GM23338 (cell line): ENCODE data around the gene AR. TPM values are rescaled to one million over a fixed set of nuclear protein-coding genes. Genes with fewer than 3 reads are reported as not detected.

Experiments
- ATAC-seq: fragments of 200-7000 bp; cut with Tn5 transposase; 3 replicates; pipeline ENCODE4 v1.9.1; 2020
- DNase-seq: peaks from one replicate; pipeline ENCODE4 v3.0.0-alpha.2; 2015; ENCODE audit warnings: low spot score
- H2AFZ ChIP-seq: fragments of 200-600 bp; sonication (generic); 2 replicates; pipeline ENCODE4 v1.8.0; 2016; ENCODE audit warnings: antibody characterized with exemption, mild to moderate bottlenecking, moderate library complexity
- H3F3A ChIP-seq: fragments of 200-600 bp; sonication (generic); replicated peaks from 2 replicates; pipeline ENCODE4 v1.8.0; 2017; ENCODE audit warnings: antibody characterized with exemption, mixed run types, low read depth
- H3K27ac ChIP-seq: fragments of 200-600 bp; sonication (generic); 2 replicates; pipeline ENCODE4 v1.6.1; 2016; ENCODE audit warnings: low read depth
- H3K27me3 ChIP-seq: fragments of 200-600 bp; sonication (generic); 2 replicates; pipeline ENCODE4 v1.8.0; 2016; ENCODE audit warnings: mild to moderate bottlenecking, mixed run types, moderate library complexity; ENCODE audit not compliant: insufficient read depth
- H3K36me3 ChIP-seq: fragments of 200-600 bp; sonication (generic); 2 replicates; pipeline ENCODE4 v1.8.0; 2016; ENCODE audit warnings: mild to moderate bottlenecking; ENCODE audit not compliant: insufficient read depth
- H3K4me1 ChIP-seq: fragments of 200-600 bp; sonication (generic); 2 replicates; pipeline ENCODE4 v1.8.0; 2016; ENCODE audit warnings: mild to moderate bottlenecking, moderate library complexity; ENCODE audit not compliant: insufficient read depth
- H3K4me2 ChIP-seq: fragments of 200-600 bp; sonication (generic); 2 replicates; pipeline ENCODE4 v1.7.1; 2017; ENCODE audit warnings: mixed run types
- H3K4me3 ChIP-seq: fragments of 200-600 bp; sonication (generic); 2 replicates; pipeline ENCODE4 v1.6.1; 2016; ENCODE audit warnings: mixed run types
- H3K79me2 ChIP-seq: fragments of 200-600 bp; sonication (generic); replicated peaks from 2 replicates; pipeline ENCODE4 v1.8.0; 2017; ENCODE audit warnings: mild to moderate bottlenecking; ENCODE audit not compliant: insufficient read depth
- H3K9me2 ChIP-seq: fragments of 200-600 bp; sonication (generic); 2 replicates; pipeline ENCODE4 v1.8.0; 2017; ENCODE audit not compliant: insufficient read depth
- H4K20me1 ChIP-seq: fragments of 200-600 bp; sonication (generic); replicated peaks from 2 replicates; pipeline ENCODE4 v1.8.0; 2017; ENCODE audit warnings: mild to moderate bottlenecking; ENCODE audit not compliant: insufficient read depth
- H3K27ac Mint-ChIP-seq: 2 replicates; pipeline ENCODE4 v1.8.0; 2020; ENCODE audit warnings: inconsistent platforms, mild to moderate bottlenecking, moderate library complexity, mixed read lengths
- H3K27me3 Mint-ChIP-seq: 3 replicates; pipeline ENCODE4 v1.8.0; 2022; ENCODE audit warnings: low read depth, mild to moderate bottlenecking, moderate library complexity, mixed read lengths, inconsistent platforms; ENCODE audit not compliant: insufficient read depth, poor library complexity
- H3K36me3 Mint-ChIP-seq: 3 replicates; pipeline ENCODE4 v1.8.0; 2021; ENCODE audit warnings: low read depth, mild to moderate bottlenecking, inconsistent platforms, moderate library complexity, mixed read lengths
- H3K4me1 Mint-ChIP-seq: 3 replicates; pipeline ENCODE4 v1.8.0; 2020; ENCODE audit warnings: mild to moderate bottlenecking, inconsistent platforms, mixed read lengths
- H3K4me3 Mint-ChIP-seq: 3 replicates; pipeline ENCODE4 v1.8.0; 2021; ENCODE audit warnings: moderate library complexity, mild to moderate bottlenecking, inconsistent platforms, mixed read lengths
- H3K9me3 Mint-ChIP-seq: 3 replicates; pipeline ENCODE4 v1.8.0; 2020; ENCODE audit warnings: moderate library complexity, mild to moderate bottlenecking, inconsistent platforms, mixed read lengths
- POLR2AphosphoS5 ChIP-seq: IDR thresholded peaks from 2 replicates; pipeline ENCODE4 v1.6.1; 2016; ENCODE audit warnings: antibody characterized with exemption, low read depth
- STAT1 ChIP-seq: IDR thresholded peaks from one replicate; pipeline ENCODE4 v1.6.1; 2016; ENCODE audit warnings: antibody characterized with exemption; ENCODE audit not compliant: unreplicated experiment
- ZNF114 ChIP-seq: fragments of 250-450 bp; sonication (Bioruptor Pico); IDR thresholded peaks from 2 replicates; pipeline ENCODE4 v1.5.0; 2020; ENCODE audit warnings: mild to moderate bottlenecking, moderate library complexity
- polyA plus RNA-seq: library from polyadenylated mRNA; unstranded; fragments of >200 nt; fragmentation: Nextera tagmentation; extraction: Ambion mirVana; gene quantifications from 2 replicates; pipeline ENCODE4 v1.2.1, GENCODE V29; 2016
- total RNA-seq: library from RNA; depleted of rRNA; stranded (reverse); fragments of >200 nt; shearing (Covaris generic); gene quantifications from 2 replicates; pipeline ENCODE4 v1.2.3, GENCODE V29; 2014
- TF ChIP-seq, protein P1 (sequence below): fragments of 250-450 bp; sonication (Bioruptor Pico); IDR thresholded peaks from 2 replicates; pipeline ENCODE4 v1.5.0; 2020; ENCODE audit warnings: mild to moderate bottlenecking, moderate library complexity
- TF ChIP-seq, protein P2 (sequence below): IDR thresholded peaks from one replicate; pipeline ENCODE4 v1.6.1; 2018; ENCODE audit warnings: antibody characterized with exemption; ENCODE audit not compliant: unreplicated experiment

AR gene
- total and polyA plus RNA-seq, 2 experiments from 2014 or later: 11.2 to 13.3 TPM

DNA sequence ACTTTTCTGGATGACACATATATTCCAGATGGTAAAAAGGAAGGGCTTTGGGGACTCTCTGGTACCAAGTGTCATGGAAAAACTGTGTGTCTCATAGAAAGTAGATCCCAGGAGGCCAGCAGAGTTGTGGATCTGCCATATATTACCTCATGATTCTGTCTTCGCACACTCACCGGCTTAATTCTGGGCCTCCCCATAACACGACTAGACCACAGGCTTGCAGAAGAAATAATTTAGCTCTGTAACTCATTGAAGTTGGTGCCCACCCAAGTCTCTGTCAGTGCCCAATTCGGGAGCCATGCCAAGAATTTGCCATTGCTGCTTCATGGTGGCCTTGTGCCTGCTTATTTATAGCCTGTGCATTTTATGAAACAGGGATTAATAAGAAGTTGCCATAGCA is 104.5 kb downstream of the AR start:
- Mint-ChIP-seq H3K27me3 (no peaks in the 10 kb centered on the region), H3K4me3 (no peak overlapping the region), H3K27ac (no peak overlapping the region), H3K36me3 (peaks cover 11% of the 10 kb centered on the region), H3K9me3 (no peaks in the 10 kb centered on the region), H3K4me1 (peaks cover 3% of the 10 kb centered on the region; the same call in 1 of the 3 replicates)
- H2AFZ ChIP-seq: no peak overlapping the region
- no peaks in the 10 kb centered on the region for H3K4me1 ChIP-seq
- H3K36me3 ChIP-seq: no peaks in the 10 kb centered on the region
- no peak overlapping the region for H3K4me2 ChIP-seq
- H3K79me2 ChIP-seq: no peaks in the 10 kb centered on the region
- DNase-seq: no peak
- H3K27ac ChIP-seq: no peak overlapping the region
- no peaks in the 10 kb centered on the region for H3K9me2 ChIP-seq
- H4K20me1 ChIP-seq: no peaks in the 10 kb centered on the region
- H3K27me3 ChIP-seq: no peaks in the 10 kb centered on the region
- TF ChIP-seq ZNF114 (CRISPR knock-in tag): no peak
- no peak for TF ChIP-seq POLR2AphosphoS5
- TF ChIP-seq, protein P1, sequence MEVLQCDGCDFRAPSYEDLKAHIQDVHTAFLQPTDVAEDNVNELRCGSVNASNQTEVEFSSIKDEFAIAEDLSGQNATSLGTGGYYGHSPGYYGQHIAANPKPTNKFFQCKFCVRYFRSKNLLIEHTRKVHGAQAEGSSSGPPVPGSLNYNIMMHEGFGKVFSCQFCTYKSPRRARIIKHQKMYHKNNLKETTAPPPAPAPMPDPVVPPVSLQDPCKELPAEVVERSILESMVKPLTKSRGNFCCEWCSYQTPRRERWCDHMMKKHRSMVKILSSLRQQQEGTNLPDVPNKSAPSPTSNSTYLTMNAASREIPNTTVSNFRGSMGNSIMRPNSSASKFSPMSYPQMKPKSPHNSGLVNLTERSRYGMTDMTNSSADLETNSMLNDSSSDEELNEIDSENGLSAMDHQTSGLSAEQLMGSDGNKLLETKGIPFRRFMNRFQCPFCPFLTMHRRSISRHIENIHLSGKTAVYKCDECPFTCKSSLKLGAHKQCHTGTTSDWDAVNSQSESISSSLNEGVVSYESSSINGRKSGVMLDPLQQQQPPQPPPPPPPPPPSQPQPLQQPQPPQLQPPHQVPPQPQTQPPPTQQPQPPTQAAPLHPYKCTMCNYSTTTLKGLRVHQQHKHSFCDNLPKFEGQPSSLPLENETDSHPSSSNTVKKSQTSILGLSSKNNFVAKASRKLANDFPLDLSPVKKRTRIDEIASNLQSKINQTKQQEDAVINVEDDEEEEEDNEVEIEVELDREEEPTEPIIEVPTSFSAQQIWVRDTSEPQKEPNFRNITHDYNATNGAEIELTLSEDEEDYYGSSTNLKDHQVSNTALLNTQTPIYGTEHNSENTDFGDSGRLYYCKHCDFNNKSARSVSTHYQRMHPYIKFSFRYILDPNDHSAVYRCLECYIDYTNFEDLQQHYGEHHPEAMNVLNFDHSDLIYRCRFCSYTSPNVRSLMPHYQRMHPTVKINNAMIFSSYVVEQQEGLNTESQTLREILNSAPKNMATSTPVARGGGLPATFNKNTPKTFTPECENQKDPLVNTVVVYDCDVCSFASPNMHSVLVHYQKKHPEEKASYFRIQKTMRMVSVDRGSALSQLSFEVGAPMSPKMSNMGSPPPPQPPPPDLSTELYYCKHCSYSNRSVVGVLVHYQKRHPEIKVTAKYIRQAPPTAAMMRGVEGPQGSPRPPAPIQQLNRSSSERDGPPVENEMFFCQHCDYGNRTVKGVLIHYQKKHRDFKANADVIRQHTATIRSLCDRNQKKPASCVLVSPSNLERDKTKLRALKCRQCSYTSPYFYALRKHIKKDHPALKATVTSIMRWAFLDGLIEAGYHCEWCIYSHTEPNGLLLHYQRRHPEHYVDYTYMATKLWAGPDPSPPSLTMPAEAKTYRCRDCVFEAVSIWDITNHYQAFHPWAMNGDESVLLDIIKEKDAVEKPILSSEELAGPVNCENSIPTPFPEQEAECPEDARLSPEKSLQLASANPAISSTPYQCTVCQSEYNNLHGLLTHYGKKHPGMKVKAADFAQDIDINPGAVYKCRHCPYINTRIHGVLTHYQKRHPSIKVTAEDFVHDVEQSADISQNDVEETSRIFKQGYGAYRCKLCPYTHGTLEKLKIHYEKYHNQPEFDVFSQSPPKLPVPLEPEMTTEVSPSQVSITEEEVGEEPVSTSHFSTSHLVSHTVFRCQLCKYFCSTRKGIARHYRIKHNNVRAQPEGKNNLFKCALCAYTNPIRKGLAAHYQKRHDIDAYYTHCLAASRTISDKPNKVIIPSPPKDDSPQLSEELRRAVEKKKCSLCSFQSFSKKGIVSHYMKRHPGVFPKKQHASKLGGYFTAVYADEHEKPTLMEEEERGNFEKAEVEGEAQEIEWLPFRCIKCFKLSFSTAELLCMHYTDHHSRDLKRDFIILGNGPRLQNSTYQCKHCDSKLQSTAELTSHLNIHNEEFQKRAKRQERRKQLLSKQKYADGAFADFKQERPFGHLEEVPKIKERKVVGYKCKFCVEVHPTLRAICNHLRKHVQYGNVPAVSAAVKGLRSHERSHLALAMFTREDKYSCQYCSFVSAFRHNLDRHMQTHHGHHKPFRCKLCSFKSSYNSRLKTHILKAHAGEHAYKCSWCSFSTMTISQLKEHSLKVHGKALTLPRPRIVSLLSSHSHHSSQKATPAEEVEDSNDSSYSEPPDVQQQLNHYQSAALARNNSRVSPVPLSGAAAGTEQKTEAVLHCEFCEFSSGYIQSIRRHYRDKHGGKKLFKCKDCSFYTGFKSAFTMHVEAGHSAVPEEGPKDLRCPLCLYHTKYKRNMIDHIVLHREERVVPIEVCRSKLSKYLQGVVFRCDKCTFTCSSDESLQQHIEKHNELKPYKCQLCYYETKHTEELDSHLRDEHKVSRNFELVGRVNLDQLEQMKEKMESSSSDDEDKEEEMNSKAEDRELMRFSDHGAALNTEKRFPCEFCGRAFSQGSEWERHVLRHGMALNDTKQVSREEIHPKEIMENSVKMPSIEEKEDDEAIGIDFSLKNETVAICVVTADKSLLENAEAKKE: no peak
- TF ChIP-seq STAT1: no peak
- TF ChIP-seq, protein P2, sequence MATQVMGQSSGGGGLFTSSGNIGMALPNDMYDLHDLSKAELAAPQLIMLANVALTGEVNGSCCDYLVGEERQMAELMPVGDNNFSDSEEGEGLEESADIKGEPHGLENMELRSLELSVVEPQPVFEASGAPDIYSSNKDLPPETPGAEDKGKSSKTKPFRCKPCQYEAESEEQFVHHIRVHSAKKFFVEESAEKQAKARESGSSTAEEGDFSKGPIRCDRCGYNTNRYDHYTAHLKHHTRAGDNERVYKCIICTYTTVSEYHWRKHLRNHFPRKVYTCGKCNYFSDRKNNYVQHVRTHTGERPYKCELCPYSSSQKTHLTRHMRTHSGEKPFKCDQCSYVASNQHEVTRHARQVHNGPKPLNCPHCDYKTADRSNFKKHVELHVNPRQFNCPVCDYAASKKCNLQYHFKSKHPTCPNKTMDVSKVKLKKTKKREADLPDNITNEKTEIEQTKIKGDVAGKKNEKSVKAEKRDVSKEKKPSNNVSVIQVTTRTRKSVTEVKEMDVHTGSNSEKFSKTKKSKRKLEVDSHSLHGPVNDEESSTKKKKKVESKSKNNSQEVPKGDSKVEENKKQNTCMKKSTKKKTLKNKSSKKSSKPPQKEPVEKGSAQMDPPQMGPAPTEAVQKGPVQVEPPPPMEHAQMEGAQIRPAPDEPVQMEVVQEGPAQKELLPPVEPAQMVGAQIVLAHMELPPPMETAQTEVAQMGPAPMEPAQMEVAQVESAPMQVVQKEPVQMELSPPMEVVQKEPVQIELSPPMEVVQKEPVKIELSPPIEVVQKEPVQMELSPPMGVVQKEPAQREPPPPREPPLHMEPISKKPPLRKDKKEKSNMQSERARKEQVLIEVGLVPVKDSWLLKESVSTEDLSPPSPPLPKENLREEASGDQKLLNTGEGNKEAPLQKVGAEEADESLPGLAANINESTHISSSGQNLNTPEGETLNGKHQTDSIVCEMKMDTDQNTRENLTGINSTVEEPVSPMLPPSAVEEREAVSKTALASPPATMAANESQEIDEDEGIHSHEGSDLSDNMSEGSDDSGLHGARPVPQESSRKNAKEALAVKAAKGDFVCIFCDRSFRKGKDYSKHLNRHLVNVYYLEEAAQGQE: no peak
- no peak for ATAC-seq
- H3F3A ChIP-seq: no peaks in the 10 kb centered on the region
- no peak overlapping the region for H3K4me3 ChIP-seq
